ENCODE results near the gene CYB5R3. TPM values are rescaled to one million over a fixed set of nuclear protein-coding genes. Genes with fewer than 3 reads are reported as not detected.

CYB5R3 gene
- total RNA-seq (2014; rRNA removed; shearing (Covaris generic)), result 39.0 and 44.6 TPM in 2 replicates

DNA sequence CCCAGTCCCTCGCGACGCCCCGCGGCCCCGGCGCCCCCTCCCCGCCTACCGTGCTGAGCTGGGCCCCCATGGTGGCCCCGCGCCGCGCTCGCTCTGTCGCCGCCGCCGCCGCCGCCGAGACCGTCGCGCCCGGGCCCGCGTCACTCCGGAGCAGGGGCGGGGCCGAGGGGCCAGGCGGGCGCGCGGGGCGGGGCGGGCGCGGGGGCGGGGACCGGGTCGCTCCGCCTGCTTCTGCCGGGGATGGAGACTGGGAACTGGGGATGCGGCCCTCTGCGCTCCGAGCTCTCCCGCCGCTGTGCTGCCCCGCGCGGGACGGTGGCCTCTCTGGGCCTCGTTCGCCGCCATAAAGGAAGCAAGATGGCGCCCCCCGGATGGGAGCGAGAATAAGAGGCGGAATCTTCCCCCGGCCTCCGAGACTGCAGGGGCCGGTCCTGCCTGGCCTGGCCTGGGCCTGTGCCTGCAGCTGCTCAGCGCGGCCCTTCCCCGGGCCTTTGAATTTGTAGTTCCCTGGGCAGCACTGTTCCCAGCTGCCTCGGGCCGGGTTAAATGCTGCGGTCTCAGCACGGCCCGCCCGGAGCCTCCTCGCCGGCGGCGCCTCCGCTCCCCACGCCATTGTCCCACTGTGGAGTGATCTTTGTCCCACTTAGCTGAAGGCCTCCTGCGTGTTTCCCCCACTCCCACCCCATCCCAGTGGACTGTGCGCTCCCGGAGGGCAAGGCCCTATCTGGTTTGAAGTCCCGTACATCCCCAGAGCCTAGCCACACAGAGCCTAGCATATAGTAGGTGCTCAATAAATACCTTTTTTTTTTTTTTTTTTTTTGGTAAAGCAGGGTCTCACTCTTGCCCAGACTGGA is at the start of gene CYB5R3:
Gene CYB5R3, minus strand, starts transcription at position 147 of the 854 bp plus-strand sequence. Its CDS starts 77 bp downstream, at position 70.
- peak; percentile 80 for DNase-seq (ENCODE audit: low spot score)
- in situ Hi-C loops (cut with HindIII; ENCODE audit: low sequenced_read_pairs), result no loop called here

DNA sequence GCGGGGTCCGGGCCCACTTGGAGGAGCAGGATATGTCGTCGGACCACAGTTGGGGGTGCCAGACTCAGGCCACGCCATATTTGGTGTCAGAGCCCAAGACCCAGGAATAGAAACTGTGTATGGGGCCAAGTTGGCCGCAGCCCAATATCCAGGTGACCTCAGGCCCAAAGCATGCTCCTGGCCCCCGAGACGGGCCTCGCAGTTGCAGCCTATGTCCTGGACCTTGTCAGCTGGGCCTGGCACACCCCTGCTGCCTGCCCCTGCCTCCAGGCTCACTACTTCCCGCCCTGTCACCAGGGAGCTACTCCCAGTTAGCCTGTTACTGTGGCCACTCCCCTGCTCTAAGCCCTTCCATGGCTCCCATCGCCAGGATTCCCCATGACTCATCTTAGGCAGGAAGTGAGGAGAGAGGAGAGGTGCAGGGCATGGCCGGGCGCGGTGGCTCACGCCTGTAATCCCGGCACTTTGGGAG is 48.4 kb upstream of the CYB5R3 start:
- in situ Hi-C loops (cut with HindIII; ENCODE audit: low sequenced_read_pairs), result no loop called here
- DNase-seq (ENCODE audit: low spot score), result no peak

DNA sequence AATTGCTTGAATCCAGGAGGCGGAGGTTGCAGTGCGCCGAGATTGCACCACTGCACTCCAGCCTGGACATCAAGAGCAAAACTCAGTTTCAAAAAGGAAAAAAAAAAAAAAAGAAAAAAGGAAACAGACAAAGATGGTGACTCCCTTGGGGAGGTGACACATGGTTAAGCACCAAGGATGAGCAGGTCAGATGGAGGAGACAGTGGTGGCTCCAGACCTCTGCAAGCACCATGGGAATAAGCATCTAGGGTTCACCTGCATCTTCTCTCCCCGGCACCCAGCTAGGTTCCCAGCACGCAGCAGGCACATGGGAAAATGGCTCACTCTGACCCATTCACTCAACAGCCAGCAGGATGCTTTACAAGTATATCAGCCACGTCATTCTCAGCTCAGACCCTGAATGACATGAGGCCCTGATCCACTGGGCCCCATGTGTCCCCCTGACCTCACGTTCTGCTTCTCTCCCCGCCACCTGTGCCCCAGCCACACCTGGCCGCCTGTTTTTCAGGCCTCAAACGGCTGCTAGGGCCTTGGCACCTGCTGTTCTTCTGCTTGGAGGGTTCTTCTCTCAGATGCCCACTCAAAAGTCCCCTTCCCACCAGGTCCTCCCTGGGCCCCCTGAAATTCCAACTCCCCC is 47.3 kb upstream of the CYB5R3 start:
- in situ Hi-C loops (cut with HindIII; ENCODE audit: low sequenced_read_pairs), result no loop called here
- DNase-seq (ENCODE audit: low spot score), result no peak

DNA sequence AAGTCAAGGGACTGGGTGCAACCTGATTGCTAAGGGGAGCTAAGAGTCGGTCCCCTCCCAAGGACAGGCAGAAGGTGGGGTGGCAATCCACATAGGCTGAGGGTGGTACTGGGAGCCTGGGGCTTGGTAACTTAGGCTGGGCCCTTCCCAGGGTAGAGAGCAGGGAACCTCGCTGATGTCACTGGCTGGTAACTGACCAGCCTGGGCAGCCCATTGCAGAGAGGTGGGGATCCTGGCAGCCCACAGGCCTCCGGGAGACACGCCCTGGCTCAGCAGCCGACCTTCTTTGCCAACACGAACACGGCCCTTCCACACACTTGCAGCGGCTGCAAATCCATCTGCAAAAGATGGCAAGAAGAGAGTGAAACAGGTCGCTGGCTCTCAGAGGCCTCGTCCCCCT is 46.1 kb upstream of the CYB5R3 start:
- no peak for DNase-seq (ENCODE audit: low spot score)
- in situ Hi-C loops (cut with HindIII; ENCODE audit: low sequenced_read_pairs), result no loop called here

DNA sequence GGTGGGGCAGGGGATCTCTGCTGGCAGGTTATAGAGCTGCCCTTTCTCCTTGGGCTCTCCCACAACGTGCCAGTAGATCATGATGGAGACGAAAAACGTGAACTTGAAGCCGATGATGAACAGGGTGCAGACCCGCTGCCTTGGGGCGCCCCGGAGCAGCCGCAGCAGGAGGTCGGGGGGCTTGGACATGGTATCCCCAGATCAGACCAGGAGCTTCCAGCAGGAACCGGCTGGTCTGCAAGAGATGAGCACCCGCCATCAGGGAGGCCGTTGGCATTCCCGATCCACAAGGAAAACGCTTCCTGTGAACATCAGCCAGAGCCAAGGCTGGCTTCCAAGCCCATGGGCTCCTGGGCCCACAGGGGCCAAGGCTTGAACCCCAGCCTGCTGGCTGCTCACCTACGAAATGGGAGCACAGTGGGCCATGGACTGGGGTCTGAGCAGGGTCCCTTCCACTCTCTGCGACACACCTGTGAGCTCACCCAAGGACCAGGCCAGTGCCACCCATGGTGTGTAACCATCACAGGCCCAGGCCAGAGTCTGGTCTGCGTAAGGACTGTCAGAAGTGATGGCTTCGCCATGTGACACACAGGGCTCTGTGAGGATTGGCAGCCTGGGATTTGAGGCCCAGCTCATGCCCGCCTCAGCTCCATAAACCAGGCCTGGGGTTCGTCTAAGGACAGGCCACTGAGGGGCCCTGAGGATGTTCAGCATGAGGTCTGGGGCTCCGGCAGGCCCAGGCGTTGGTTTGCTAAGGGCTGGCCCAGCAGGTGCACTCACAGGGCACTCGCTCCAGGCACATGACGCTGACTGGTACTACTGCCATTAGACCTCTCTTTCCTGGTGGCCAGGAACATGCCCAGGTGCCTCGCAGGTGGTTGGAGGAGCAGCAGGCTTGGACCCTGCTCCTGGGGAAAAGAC is 44.8 kb upstream of the CYB5R3 start:
- in situ Hi-C loops (cut with HindIII; ENCODE audit: low sequenced_read_pairs), result no loop called here
- no peak for DNase-seq (ENCODE audit: low spot score)

DNA sequence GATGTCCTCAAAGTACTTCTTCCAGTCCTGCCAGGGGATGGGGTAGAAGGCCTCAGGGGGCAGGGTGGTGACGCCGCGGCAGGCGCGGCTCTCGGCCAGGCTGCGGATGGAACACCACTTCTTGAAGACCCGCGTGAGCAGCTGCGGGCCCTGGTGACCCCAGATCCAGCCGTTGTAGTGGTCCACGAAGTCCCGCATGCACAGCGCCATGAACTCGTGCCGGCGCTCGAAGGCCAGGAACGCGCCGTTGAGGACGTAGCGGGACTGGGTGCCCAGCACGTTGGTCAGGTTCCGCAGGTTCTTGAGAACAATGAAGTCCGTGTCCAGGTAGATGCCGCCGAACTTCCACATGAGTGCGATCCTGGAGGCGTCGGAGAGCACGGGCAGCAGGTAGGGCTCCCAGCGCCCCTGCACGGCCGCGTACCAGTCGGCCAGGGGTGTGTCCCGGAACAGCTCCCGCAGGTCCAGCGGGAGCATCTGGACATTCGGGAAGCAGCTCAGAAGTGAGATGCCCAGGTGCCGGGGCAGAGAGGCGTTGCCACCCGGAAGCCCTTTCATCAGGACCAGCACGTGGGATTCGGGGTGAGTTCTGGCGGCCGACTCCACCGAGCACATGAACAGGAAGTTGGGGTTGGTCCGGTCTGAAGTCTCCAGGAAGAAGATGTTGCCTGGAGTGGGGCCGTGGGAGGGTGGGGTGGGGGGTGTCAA is 44.0 kb upstream of the CYB5R3 start:
- in situ Hi-C loops (cut with HindIII; ENCODE audit: low sequenced_read_pairs), result no loop called here
- no peak for DNase-seq (ENCODE audit: low spot score)

DNA sequence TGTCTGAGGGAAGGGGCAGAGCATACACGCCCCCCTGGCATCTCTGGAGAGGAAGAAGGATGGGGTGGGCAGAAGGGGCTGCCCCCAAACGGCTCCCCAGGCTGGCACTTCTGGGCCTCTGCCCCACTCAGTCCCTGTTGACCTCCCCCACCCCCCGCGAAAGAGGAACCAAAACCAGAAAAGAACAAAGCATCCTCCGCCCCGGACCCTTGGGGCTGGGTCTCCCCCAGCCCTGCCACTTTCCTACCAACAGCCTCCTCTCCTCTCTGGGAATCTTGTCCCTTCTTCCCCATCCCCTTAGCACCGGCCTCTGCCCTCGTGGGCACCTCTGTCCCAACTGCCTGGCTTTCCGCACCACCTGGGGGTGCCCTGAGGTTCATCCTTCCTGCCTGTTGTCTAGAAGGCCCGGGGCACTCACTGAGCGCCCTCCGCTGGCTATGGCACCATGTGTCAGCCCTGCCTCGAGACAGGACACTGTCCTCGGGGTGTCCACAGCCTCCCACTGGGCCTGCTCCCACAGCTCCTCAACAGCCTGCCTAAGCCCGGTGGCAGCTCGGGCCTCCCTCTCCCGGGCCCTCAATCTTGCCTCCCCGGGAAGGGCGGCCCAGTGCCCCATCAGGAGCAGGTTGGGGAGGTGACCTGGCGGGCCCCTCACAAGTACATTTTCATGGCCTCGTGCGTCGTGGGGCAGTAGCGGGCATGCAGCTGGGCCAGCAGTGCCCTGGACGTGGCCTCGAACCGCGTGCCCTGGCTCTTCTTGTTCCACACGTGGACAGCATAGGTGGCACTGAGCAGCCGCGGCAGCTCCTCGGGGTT is 43.3 kb upstream of the CYB5R3 start:
- in situ Hi-C loops (cut with HindIII; ENCODE audit: low sequenced_read_pairs), result no loop called here
- no peak for DNase-seq (ENCODE audit: low spot score)

DNA sequence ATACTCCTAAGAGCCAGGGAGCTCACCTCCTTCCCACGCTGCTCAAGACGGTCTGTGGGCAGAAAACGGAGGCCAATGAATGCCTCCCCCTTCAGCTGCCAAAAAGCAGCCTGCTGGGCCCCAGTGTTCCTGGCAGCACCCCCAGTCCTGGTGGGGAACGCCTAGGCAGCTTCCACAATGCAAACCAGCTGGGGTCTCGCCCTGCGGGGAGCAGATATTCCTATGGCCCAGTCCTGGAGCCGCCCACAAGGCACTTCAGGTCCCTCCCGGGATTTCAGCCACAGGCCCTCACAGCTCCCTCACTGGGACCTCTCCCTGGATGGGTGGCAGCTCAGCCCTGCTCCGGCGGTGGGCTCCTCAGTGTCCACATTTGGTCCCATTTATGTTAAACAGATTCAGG is 42.2 kb upstream of the CYB5R3 start:
- in situ Hi-C loops (cut with HindIII; ENCODE audit: low sequenced_read_pairs), result no loop called here
- DNase-seq (ENCODE audit: low spot score), result no peak

DNA sequence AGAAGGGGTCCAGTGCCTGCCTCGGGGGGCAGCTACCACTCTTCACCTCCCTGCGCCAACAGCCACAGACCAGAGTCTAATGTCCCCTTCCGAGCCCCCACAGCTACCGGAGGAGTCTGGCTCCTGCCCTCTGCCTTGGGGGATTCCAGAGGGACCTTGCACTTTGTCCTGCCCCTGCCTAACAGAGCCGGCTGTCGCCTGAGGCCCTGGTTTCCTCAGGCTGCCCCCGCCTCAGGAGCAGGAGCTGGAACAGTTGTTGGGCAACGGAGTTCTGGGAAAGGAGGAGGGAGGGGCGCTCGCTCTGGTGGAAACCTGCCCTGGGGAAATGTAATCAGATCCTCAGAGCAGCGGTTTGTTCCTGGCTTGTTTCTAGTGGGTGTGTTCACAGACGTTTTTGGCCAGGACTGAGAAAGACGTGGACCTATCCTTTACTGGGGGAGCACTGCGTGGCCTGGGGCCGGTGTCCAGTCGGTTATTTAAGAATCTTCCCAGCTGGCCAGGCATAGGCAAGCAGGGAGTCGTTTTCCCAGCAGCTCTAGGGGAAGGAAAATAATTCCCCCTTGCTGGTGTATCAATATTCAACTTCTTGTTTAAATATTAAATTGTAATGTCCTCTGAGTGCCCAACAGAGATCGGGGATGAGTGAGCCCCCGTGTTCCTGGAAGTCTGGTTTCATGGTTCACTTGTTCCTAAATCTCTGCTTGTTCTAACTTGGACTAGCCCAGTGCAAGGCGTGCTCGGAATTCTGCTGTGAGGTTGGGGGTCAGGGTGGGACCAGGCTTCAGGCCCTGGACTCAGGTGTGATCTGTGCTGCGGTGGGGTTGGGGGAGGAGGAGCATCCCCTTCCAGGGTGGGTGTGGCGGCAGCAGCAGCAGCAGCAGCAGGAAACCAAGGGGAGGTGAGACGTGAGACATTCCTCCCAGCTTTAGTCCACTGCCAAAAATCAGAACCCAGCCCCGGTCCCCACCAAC is 39.3 kb upstream of the CYB5R3 start:
- DNase-seq (ENCODE audit: low spot score), result no peak
- in situ Hi-C loops (cut with HindIII; ENCODE audit: low sequenced_read_pairs), result no loop called here

DNA sequence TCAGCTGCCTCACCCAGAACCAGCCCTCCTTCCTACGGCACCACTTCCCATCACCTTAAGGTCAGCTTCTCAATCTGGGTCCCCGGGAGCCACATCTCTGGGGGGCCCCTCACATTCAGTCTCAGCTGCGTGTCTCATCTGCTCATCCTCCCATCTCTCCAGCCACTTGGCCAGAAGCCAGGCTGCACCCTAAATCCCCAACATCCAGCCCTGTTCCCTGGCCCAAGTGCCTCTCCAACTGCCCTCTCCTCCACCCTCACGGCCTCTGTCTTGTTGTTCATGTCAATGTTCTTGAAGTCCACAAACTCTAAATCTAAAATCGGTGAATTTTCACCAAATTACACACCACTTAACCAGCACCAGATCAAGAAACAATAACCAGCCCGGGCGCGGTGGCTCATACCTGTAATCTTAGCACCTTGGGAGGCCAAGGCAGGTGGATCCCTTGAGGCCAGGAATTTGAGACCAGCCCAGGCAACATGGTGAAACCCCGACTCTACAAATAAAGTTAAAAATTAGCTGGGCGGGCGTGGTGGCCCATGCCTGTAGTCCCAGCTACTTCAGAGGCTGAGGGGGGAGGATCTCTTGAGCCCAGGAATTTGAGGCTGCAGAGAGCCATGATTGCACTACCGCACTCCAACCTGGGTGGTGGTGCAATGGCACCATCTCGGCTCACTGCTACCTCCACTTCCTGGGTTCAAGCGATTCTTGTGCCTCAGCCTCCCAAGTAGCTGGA is 37.7 kb upstream of the CYB5R3 start:
- in situ Hi-C loops (cut with HindIII; ENCODE audit: low sequenced_read_pairs), result no loop called here
- DNase-seq (ENCODE audit: low spot score), result no peak

DNA sequence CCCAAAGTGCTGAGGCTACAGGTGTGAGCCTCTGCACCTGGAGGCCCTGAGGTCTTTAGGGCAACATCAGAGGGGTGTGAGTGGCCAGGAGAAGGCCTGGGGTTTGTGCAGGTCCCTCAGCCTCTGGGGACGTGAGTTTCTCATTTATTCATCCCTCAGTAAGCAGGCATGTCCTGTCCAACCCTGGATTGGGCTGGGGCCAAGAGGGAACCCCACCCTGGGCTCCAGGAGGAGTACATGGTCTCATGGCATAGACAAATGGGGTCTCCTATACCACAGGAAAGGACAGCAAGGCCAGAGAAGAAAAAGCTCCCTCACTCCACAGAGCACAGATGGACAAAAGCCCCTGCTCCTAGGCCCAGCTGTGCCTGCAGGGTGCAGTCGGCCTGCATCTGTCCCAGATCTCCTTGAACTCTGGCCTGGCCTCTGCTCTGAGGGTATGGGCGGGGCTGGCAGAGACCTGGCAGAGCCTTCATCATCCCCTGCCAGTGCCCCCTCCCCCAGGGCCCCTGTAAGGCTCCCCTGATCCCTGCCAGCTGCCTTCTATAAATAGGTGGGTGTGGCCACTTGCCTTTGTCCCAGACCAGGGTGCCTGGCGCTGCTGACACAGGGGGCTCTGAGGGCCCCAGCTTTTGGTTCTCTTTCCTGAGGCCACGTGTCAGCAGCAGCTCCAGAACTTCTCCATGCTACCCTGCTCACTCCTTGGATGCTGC is 36.9 kb upstream of the CYB5R3 start:
- in situ Hi-C loops (cut with HindIII; ENCODE audit: low sequenced_read_pairs), result no loop called here
- DNase-seq (ENCODE audit: low spot score), result no peak

DNA sequence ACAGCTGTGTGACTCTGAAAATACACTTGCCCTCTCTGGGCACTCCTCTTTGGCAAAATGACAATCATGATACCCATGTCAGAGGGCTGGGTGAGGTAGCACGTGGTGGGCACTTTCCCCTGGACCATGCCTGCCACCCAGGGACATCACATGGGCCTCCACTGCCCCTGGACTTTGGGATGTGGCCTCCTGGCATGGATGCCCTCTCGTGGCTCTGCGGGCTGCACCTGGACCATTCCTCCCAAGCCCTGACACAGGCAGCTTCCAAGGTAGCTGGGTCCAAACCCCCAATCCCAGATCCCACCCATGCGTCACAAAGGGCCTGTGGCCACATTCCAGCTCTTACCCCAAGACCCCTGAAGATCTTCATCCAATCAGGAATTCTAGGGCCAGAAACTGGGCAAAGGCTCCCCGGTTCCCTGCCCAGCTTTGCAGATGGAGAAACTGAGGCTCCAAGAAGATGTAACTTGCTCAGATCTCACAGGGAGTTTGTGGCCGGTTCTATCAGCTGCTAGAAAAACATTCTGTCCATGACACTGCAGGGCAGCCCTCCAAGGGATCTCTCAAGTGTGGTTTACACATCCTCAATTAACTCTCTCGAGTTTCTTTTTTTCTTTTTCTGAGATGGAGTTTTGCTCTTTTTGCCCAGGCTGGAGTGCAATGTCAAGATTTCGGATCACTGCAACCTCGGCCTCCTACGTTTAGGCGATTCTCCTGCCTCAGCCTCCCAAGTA is 35.4 kb upstream of the CYB5R3 start:
- no peak for DNase-seq (ENCODE audit: low spot score)
- in situ Hi-C loops (cut with HindIII; ENCODE audit: low sequenced_read_pairs), result no loop called here

DNA sequence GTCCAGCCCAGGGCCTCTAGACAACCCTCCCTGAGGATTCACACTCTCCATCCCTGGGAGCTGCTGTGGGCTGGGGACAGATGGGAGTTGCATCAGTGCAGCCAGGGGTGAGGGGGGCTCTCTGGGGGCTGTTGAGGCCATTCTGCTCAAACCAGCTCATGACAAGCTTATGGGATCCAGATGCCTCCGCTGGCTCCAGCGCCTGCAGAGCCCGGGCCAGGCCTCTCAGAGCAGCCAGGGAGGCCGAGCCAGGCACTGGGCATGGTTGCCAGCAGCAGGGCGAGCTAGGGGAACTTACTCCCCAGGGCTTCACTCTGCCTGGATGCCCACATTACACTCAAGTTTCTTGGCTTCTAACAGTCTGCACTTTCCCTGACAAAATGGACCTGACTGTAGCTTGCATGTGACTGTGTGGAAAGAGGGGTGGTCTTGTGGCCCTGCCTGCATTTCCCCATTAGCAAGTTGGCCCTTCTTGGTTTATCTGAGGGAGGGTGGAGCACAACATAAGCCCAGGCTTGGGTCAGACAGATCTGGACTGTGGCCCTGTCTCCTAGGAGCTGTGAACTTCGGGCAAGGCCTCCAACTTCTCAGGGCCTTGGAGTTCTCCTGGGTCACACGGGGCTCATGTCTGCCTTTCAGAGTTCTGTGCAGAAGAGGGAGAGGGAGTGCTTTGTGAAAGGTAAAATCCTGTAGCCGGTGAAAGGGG is 34.5 kb upstream of the CYB5R3 start:
- in situ Hi-C loops (cut with HindIII; ENCODE audit: low sequenced_read_pairs), result no loop called here
- no peak for DNase-seq (ENCODE audit: low spot score)

DNA sequence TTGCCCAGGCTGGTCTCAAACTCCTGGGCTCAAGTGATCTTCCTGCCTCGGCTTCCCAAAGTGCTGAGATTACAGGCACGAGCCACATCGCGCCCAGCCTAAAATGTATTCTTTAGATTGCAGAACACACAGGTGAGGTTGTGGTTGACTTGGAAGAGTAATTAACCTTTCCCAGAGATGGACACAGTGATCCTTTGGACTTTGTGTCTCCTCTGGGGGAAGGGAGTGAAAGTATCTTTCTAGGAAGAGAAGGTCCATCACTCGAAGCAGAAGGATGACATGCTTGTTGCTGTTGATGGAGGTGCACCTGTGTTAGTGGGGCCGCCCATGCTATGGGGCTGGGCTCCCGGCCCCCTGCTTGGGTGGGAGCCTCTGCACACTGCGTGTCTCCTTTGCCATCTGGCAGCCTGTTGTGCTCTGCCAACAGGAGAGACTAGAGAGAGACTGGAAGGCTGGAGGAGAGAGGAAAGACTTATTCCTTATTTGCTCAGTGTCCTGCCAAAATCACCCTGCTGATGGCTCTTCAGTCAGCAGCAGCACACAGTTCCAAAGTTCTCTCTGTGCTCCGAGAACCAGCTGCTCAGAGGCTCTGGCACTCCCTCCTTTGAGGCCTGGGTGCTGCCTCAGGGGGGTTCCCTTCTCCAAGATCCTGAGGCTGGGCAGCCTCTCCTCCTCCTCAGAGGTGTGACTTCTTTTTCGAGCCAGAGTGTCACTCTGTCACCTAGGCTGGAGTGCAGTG is 33.1 kb upstream of the CYB5R3 start:
- DNase-seq (ENCODE audit: low spot score), result no peak
- in situ Hi-C loops (cut with HindIII; ENCODE audit: low sequenced_read_pairs), result no loop called here
